ENCODE measurements around the gene DHRS7.
"Not testable (repeated sequence)": the region's sequence is repeated elsewhere in the genome, so short reads cannot be mapped to it uniquely, and the experiment has no call there.

The DHRS7 gene

DNA sequence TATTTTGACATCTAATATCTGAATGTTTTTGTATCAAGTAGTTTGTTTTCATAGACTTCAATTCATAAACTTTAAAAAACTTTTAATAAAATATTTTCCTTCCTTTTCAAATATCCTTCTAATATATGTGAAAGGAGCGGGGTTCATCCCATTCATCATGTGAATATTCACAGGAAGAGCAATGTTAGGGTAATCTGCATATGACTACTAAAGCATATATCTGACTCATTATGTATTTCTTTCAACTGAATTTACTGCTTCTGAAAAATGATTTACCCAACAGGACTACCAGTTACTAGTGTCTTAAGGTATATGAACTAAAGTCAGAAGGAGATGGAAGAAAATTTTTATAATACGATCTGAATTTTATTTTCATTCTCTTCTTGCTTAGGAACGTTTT lies 30.5 kb downstream of the DHRS7 start:
- DNase-seq (ENCODE audit: low read depth in 2 of 2), result no peak

GRCh38 chr14:60133487-60133886 lies 31.7 kb downstream of the DHRS7 start:
- DNase-seq (ENCODE audit: low read depth in 2 of 2), result no peak

DNA sequence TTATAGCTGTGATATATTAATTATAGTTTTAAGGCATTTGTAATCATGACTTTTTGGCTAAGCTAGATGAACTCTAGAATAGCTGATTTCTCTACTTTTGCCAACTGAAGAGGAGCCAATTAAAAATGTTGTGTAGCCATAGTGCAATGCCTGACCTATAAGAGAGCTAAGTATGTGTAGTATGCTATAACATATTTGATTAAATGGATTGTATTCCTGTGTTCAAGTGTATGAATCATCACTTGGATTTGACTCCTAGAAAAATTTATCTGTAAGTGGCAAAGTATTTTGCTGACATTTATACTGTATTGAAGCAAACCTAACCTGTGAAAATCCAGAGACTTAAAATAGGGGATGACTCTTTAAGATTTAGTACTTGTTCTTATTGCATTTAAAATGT lies 39.3 kb downstream of the DHRS7 start:
- DNase-seq (ENCODE audit: low read depth in 2 of 2), result no peak

GRCh38 chr14:60116181-60116580 lies 49.0 kb downstream of the DHRS7 start:
- DNase-seq (ENCODE audit: low read depth in 2 of 2), result no peak

DNA sequence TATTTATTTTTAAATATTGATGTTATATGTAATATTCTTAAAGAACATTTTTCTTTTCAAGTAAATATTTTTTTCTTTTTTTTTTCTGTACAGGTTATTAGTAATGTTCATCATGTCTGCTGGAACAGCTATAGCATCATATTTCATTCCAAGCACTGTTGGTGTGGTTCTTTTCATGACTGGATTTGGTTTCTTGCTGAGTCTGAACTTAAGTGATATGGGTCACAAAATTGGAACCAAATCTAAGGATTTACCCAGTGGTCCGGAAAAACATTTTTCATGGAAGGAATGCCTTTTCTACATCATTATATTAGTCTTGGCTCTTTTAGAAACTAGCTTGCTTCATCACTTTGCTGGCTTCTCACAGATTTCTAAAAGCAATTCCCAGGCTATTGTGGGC lies 50.3 kb downstream of the DHRS7 start:
- no peak for DNase-seq (ENCODE audit: low read depth in 2 of 2)

- DNase-seq (ENCODE audit: low read depth in 2 of 2), result no peak
Measured at GRCh38 chr14:60111732-60112131, 53.5 kb downstream of the DHRS7 start.

GRCh38 chr14:60107477-60107876 lies 57.7 kb downstream of the DHRS7 start:
- DNase-seq (ENCODE audit: low read depth in 2 of 2), result no peak

GRCh38 chr14:60106339-60106738 lies 58.9 kb downstream of the DHRS7 start:
- no peak for DNase-seq (ENCODE audit: low read depth in 2 of 2)

GRCh38 chr14:60102389-60102788 lies 62.8 kb downstream of the DHRS7 start:
- no peak for DNase-seq (ENCODE audit: low read depth in 2 of 2)

- DNase-seq (ENCODE audit: low read depth in 2 of 2), result no peak
Measured at GRCh38 chr14:60101786-60102185, 63.4 kb downstream of the DHRS7 start.

DNA sequence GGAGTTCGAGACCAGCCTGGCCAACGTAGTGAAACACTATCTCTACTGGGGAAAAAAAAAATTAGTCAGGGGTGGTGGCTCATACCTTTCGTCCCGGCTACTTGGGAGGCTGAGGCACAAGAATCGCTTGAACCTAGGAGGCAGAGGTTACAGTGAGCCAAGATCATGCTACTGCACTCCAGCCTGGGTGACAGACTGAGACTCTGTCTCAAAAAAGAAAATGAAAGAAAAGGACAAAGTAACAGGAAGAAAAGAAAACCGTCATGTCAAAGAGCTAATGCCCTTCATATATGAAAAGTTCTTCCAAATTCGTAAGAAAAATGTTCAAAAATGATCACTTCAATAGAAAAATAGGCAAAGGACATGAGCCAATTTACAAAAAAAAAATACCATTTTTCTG lies 65.3 kb downstream of the DHRS7 start:
- not testable (repeated sequence) for DNase-seq (ENCODE audit: low read depth in 2 of 2)

DNA sequence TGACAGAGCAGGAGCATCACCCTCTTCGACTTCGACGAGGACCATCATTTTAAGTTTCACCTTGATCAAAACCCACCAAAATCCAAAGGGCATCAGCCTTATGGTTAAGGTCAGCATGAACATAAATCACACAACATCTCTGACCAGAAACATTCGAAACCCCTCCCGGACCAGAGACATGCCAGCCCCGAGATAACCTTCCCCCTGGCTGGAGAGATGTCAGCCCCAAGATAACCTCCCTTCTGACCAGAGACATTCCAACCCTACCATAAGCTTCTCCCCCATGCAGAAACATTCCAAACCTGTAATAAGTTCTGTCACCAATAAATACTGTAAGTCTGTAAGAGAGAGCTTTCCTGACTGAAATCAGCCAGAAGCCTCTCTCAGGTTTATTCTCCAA lies 67.2 kb downstream of the DHRS7 start:
- DNase-seq (ENCODE audit: low read depth in 2 of 2), result no peak

DNA sequence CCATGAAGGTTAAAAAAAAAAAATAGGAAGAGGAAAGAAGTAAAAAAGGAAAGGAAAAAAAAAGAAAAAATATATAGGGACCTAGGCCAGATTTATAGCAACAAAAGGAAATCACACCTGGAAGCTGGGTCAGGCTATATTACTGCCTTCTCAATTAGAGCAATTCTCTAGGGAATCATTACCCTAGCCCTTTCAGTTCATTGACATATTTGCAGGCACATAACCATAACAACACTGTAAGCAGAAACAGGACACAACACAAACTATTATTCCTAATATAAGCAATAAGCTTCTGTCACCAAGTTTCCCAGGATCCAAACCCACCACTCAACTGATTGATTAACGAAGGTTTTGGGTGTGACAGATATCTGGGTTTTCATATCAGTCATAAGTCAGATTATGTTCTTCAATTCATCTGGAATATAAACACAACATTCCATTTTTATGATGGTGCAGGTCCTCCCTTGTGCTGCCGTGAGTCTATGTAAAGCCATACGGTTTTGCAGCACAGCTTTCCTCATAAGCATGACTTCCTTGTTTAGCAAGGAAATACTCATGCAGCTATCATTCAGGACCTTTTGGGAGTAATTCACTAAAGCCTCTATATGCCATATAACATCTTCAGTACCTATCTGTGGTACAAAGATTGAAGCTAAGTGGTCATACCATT lies 69.3 kb downstream of the DHRS7 start:
- no peak for DNase-seq (ENCODE audit: low read depth in 2 of 2)

DNA sequence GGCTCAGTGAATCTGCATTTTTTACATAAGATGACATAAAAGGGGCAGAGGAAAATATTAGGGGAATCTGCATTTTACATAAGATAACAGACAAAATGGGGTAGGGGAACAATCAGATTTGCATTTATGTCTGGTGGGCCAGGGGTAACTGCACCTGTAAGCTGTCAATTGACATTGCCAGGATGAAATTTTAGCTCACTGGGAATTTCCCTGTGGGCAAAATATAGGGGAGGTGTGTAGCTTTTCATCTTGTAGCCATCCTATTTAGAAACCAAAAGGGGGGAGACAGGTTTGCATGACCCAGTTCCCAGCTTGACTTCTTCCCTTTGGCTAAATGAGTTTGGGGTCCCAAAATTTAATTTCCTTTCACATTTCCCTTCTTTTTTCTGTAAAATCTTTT lies 70.0 kb downstream of the DHRS7 start:
- no peak for DNase-seq (ENCODE audit: low read depth in 2 of 2)

- no peak for DNase-seq (ENCODE audit: low read depth in 2 of 2)
Measured at GRCh38 chr14:60094306-60094897, 70.8 kb downstream of the DHRS7 start.
